ENCODE measurements around the gene ASCL5.

GRCh38 chr1:201172326-201172725 is 45.3 kb upstream of the ASCL5 start:
- TF ChIP-seq CTCF (IDR thresholded peaks at IDR 0.05; ENCODE audit: low read depth, low read length, poor library complexity, severe bottlenecking) (no peak), EZH2phosphoT487 (IDR thresholded peaks at IDR 0.05; ENCODE audit: borderline replicate concordance, low read length) (no peak)
